CD4-positive, alpha-beta T cell treated with Interleukin-4 for 4 hours (primary cell): ENCODE data around the gene LILRB5.
"Not testable (repeated sequence)": the region's sequence is repeated elsewhere in the genome, so short reads cannot be mapped to it uniquely, and the experiment has no call there.

Experiments used
- DNase-seq: peaks from one replicate; pipeline ENCODE4 v3.0.0-alpha.2; 2020

Gene LILRB5

DNA sequence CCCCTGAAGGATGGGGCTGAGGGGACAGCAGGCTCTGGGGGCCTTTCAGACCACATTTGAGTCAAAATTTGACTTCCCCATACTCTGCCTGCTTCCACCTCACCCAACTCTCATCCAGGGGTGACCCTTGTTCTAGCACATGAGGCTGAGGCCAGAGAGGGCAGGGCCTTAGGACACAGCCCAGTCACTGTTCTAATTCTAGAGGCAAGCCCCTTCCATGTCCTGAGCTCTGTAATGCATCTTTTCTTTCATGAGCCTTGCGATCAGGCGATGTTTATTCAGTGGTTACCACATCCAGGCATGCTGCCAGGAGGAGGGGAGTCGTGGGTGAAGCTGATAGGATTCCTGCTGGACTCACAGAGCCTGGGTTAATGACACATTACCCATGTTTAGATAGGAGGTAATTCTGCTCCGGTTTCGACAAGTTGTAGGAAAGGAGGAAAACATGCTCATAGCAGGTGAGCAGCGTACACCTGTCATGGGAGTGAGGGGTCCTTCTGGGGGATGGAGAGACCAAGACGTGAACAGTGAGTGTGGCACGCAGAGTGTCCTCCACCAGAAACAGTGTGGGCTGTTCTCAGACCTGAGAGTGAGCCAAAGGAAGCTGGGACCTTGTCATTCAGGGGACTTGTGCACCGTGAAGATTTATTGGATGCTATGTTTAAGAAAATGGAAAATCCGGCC, 47.1 kb downstream of the LILRB5 start:
- DNase-seq = no peak

DNA sequence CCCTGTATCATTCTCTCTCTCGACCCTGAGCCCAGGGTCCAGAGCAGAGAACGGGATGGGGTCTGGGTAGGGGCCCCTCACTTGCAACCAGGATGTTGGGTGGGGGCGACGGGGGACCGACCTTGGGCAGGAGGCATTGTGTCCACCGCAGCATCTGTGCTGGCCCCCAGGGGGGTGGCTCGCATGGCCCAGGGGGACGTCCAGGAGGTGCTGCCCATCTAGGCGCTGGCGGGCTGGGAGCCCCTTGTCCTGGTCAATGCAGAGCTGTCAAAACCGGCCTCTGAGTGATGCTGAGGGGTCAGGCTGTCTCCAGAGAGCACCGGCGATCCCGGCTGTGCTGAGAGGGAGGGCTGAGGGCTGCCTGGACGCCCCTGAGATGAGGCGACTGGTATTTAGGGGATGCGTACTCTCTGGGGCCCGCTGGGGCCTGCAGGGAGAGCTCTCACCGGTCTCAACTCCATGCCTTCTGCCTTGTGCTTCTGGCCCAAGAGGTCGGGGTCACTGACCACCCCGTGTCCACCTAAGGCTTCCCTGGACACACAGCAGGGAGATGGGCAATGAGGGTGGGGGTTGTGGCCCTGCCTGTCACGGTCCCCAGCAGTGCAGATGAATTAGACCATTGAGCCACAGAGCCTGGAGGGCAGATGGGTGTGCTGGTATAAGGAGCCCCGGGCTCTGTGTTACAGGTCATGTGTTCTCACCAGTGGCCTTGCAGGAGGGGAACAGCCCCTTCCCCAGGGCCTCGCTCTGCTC, 47.8 kb downstream of the LILRB5 start:
- DNase-seq = no peak

DNA sequence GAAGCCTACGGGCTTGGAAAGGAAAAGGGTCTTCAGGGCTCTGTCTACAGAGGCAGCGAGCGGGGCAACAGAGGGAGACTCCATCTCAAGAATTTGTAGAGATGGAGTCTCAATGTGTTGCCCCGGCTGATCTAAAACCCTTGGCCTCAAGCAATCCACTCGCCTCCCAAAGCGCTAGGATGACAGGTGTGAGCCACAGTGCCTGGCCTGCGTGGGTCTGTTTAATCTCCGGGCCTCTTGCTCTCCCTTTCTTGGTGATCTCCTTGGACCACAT, 48.4 kb downstream of the LILRB5 start:
- DNase-seq = no peak

DNA sequence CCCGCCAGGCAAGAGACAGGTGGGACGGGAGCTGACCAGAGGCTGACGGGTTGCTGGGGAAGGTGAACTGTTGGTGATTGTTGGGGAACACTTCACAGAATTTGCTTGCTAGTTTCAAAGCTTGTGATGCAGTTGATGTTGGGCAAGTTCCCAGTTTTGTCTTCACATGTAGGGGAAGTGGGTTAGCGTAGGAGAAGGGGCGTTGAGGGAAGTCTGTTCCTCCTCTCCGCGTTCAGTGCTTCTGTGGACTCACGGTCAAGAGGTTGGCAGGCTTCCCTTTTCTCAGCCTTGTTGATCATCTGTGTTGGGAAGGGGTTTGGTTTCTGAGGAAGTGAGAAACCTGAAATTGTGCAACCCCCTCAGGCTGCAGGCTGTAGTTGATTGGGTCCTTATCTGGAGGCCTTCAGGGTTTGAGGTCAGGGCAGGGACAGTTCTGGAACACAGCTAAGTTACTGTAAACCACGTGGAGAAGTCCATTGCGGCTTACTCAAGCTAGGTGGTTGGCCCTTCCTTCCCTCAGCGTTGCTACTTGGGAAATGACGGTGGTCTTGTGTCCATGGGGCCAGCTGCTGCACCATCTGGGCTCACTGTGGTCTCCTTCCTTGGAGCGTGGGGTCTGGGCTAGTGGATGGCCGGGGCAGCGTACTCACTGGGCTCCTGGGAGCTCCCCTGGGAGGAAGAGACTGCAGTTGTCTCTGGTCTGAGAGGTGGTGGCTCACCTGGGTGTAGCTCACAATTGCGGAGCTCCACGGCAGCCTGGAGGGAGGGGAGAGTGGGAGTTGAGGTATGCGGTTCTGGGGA, 48.9 kb downstream of the LILRB5 start:
- DNase-seq = peak; percentile 49

DNA sequence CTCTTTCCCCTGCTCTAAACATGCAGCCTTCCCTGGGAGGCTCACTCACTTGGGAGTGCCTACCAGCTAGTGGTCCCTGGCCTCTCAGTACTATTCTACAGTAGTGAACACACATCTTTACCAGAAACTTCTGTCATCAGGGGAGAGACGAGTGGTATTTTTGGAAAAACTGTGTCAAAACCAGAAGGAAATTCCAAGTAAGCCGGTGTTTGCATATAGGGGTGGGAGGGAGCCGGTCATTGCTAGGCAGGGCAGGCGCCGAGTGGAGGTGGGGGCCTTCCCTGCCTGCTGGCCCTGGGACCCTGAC, 49.4 kb downstream of the LILRB5 start:
- no peak for DNase-seq

DNA sequence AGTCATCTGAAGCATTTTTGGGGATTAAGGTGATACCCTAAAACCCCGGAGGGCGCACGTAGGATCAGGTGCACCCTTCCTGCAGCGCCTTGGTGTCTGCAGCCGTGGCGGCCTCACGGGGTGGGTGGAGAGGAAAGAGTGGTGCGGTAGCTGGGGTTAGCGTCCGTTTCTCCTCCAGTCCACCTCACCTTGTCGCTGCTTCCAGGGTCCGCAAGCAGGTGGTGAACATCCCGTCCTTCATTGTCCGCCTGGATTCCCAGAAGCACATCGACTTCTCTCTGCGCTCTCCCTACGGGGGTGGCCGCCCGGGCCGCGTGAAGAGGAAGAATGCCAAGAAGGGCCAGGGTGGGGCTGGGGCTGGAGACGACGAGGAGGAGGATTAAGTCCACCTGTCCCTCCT, 49.9 kb downstream of the LILRB5 start:
- DNase-seq = not testable (repeated sequence)

DNA sequence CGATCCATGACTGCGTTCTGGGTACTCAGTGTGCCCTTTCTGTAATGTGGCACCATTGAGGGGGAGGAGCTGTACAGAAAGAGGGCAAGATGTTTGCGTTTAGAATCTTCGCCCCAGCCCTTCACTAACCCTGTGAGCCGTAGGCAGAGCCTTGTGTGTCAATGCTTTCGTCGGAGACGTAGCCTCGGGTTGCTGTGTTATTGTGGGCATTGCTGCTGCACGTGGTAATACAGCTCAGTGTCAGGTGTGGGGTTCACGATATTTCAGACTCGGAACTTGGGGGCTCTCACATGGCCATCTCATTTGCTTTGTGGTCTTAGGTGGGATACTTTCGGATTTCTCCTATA, 50.3 kb downstream of the LILRB5 start:
- no peak for DNase-seq

DNA sequence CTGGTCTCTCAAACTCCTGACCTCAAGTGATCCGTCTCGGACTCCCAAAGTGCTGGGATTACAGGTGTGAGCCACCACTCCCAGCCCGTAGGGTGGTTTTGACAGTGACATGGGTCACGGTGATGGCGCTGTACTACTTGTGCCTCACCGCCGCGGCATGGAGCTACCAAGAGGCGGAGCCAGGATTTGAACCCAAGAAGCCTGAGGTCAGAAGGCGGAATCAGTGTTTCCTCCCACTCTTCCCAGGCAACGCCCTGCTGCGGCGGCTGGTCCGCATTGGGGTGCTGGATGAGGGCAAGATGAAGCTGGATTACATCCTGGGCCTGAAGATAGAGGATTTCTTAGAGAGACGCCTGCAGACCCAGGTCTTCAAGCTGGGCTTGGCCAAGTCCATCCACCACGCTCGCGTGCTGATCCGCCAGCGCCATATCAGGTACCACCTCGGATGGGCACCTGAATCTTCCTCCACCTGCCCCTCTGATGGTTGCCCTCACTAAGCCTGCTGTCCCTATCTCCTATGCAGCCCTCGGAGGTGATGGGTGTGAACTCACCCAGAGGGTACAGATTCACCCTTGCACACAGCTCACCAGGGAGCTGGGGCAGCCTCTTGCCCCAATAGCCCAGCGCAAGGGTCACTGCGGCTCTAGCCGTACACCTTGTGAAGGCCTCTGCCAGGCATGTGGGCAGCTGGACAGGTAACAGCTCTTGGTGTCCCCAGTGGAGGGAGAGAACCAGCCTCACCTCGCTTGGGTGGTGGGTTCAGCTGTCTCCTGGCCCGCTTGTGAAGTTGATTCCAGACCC, 50.8 kb downstream of the LILRB5 start:
- DNase-seq = no peak

DNA sequence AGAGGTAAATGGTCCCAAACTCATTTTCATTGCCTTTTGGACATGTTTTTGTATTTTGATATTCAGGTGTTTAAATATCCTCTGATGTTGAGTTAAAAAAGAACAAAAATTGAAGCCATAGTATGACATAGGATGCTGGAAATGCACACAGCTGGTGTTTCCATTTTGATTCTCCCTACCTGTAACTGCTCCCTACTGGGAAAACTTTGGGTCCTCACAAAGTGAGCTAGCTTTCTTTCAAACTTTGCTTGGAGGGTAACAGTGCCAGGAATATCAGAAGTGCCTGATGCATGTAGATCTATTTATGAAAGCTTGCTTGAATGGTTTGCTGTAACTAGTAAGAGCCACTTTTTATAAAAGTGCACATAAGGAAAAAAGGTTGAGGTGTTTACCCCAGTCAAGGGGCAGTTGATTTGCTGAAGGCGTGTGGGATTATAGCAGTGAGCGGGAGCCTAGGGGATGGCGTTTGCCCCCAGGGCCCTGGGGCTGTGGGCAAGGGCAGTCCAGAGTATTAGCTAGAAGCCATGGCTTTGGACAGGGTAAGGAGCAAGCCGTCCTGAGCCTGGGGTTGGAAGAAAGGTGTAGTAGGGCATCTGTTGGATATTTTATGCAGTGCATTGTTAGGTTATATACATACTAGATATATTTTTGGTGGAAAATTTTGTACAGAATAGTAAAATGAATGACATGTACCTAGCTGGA, 52.2 kb downstream of the LILRB5 start:
- no peak for DNase-seq

DNA sequence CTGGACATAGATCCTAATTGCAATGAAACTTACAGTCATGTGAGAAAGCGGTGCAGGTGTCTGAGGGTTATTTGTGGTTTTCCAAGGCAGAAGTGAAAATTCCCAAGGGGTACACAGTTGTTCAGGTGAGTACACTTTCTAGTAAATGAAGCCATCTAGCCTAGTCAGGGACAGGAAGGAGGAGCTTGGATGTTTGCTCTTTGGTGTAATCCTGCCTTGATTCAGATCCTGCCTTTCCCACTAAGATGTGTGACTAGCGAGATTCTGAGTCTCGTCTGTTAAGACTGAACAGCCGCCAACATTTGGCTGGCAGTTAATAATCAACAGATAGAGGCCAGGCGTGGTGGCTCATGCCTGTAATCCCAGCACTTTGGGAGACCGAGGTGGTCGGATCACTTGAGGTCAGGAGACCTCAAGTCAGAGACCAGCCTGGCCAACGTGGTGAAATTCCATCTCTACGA, 53.9 kb downstream of the LILRB5 start:
- DNase-seq = no peak

DNA sequence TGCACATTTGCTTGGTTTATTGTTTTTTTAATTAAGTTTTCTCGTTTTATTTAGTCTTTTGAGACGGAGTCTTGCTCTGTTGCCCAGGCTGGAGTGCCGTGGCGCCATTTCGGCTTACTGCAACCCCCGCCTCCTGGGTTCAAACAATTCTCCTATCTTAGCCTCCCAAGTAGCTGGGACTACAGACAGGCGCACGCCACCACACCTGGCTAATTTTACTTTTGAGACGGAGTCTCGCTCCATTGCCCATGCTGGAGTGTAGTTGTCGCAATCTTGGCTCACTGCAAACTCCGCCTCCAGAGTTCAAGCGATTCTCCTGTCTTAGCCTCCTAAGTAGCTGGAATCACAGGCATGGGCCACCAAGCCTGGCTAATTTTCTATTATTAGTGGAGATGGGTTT, 55.1 kb downstream of the LILRB5 start:
- DNase-seq = no peak

DNA sequence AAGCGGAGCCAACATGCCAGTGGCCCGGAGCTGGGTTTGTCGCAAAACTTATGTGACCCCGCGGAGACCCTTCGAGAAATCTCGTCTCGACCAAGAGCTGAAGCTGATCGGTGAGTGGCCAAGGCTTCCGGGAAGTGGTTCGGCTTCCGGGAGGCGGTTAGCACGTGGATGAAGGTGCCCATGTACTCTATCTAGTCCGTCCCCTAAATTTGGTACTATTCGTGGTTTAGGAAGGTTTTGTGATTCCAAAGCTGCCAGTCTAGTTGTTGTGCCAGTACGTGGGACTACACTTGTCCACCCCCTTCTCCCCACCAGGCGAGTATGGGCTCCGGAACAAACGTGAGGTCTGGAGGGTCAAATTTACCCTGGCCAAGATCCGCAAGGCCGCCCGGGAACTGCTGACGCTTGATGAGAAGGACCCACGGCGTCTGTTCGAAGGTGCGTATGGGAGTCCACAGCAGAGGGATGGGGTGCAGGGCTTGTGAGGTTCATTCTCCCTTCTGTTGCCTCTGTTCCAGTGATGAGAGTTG, 55.8 kb downstream of the LILRB5 start:
- no peak for DNase-seq
